ENCODE data around the gene SORCS2. TPM values are rescaled to one million over a fixed set of nuclear protein-coding genes. Genes with fewer than 3 reads are reported as not detected.

The SORCS2 gene
- total and polyA plus RNA-seq, 2 of the 8 experiments (the other 6 are each of a cell fraction or from before 2014, with no cell fraction given) = 0.36 to 1.8 TPM

GRCh38 chr4:7526929-7527535 lies 334.7 kb downstream of the SORCS2 start (continued):
- TF ChIP-seq CHD1 (IDR thresholded peaks at IDR 0.05; ENCODE audit: low read depth, low read length) = no peak
- TF ChIP-seq BACH1 (IDR thresholded peaks at IDR 0.05; ENCODE audit: low read length) = no peak
